ENCODE measurements around the gene ESPNL.

ESPNL gene

GRCh38 chr2:238150686-238151085 lies 50.5 kb downstream of the ESPNL start:
- POLR2A ChIA-PET: no interaction called here
- DNase-seq (ENCODE audit: extremely low spot score): no peak
- TF ChIP-seq CTCF (IDR thresholded peaks at IDR 0.05; ENCODE audit: control extremely low read depth, extremely low read depth, low read depth, missing control alignments): no peak
- CTCF ChIA-PET: no interaction called here

DNA sequence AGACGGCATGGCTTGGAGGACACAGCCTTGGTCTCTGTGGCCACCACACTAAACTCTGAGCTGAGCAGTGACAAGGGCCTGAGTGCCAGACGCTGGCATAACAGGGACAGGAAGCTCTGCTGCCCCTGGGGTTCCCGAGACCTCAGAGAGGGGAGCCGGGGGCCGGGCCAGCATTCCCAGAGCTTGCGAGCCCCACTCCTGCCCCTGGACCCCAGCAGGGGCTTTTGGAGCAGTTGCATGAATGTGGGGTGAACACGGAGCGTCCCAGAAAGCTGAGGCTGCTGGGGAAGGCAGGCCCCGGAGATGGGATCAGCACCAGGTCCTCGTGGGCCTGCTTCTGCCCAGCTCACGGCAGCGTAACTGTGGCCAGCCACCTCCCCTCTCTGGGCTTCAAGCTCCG lies 51.1 kb downstream of the ESPNL start:
- POLR2A ChIA-PET: no interaction called here
- TF ChIP-seq CTCF (IDR thresholded peaks at IDR 0.05; ENCODE audit: control extremely low read depth, extremely low read depth, low read depth, missing control alignments): no peak

DNA sequence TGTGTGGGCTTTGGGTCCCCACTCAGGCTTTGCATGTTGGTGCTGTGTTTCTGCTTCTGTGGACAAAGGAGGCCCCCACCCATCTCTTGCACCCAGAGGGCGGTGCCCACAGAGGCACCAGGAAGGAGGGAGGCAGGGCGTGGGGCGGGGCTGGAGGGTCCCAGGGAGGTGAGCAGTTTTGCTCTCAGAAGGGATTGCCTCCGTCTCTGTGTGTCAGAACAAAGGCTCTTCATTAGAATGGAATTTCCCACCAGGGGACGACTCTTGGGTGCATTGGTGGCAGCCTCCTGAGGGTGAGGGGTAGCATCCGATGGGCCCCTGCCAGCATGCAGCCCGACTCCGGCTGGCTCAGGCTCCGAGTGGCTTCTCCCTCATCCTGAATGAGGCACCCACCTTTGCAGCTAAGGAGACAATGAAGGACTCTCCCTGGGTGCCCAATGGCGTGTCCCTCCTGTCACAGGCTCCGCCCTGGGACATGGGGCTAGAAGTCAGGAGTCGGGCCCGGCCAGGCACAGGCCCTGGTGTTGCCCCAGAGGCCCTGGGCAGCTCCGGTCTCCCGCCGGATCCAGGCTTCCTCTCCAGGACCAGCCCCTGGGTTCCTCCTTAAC lies 51.6 kb downstream of the ESPNL start:
- POLR2A ChIA-PET: no interaction called here
- no peak for TF ChIP-seq CTCF (IDR thresholded peaks at IDR 0.05; ENCODE audit: control extremely low read depth, extremely low read depth, low read depth, missing control alignments)
- DNase-seq (ENCODE audit: extremely low spot score): no peak
- CTCF ChIA-PET: interaction anchor here (0.9 to 1.2 kb wide), 2 partner anchors 11 to 12 kb away, joined by 3 read pairs; no protein-coding TSS in a partner anchor

More for the DNA sequence above, 51.1 kb downstream of the ESPNL start:
- CTCF ChIA-PET: interaction anchor here (0.9 kb wide), 1 partner anchor 12 kb away, joined by 3 read pairs; no protein-coding TSS in a partner anchor
- no peak for DNase-seq (ENCODE audit: extremely low spot score)

GRCh38 chr2:238152771-238153688 lies 52.9 kb downstream of the ESPNL start:
- POLR2A ChIA-PET: no interaction called here
- CTCF ChIA-PET: interaction anchor here (1.2 kb wide), 1 partner anchor 12 kb away, joined by 3 read pairs; no protein-coding TSS in a partner anchor
- no peak for DNase-seq (ENCODE audit: extremely low spot score)
- no peak for TF ChIP-seq CTCF (IDR thresholded peaks at IDR 0.05; ENCODE audit: control extremely low read depth, extremely low read depth, low read depth, missing control alignments)

- TF ChIP-seq CTCF (IDR thresholded peaks at IDR 0.05; ENCODE audit: control extremely low read depth, extremely low read depth, low read depth, missing control alignments): no peak
- ChIA-PET CTCF (interaction anchor here (1.8 kb wide), 1 partner anchor 15 kb away, joined by 9 read pairs; the partner anchor contains the start of gene KLHL30), POLR2A (interaction anchor here (0.6 kb wide), 1 partner anchor 37 kb away, joined by 5 read pairs; no protein-coding TSS in a partner anchor)
- no peak for DNase-seq (ENCODE audit: extremely low spot score)
Observed at GRCh38 chr2:238154570-238154969, 54.4 kb downstream of the ESPNL start.

DNA sequence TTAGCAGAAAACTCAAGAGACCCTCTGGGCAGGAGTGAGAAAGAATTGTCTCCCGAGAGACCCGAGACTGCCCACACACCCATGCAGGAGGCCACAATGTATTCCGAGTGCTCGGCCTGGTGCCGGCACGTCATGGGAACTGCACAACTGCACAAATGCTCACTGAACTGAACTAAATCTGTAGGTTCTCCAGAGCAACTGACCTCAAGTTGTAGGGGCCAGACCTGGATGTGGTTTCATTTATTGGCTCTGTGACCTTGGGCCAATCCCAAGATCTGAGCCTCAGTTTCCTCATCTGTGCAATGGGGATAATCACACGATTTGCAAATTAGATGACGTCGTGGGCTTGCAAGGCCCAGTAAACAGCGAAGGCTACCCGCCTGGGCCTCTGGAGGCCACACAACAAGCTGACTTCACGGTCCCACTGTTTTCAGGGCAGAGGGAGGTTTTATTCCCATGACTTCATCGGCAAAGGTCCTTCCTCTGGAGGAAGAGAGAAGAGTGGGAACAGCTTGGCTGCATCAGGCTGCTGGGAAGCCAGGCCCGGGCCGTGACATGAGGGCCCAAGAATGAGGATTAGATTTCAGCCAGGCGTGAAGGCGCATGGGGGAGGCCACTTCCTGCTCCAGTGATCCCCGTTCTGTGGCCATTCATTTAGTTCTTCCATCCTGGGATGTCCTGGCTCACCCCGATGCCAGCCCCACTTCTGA lies 55.1 kb downstream of the ESPNL start:
- ChIA-PET CTCF (interaction anchor here (1.8 kb wide), 1 partner anchor 16 kb away, joined by 9 read pairs; the partner anchor contains the start of gene KLHL30), POLR2A (no interaction called here)
- no peak for TF ChIP-seq CTCF (IDR thresholded peaks at IDR 0.05; ENCODE audit: control extremely low read depth, extremely low read depth, low read depth, missing control alignments)
- DNase-seq (ENCODE audit: extremely low spot score): no peak
